ENCODE results near the gene MMP14. TPM values are rescaled to one million over a fixed set of nuclear protein-coding genes. Genes with fewer than 3 reads are reported as not detected.
A peak's percentile ranks its signal among the peaks of the same experiment; 100 is the strongest.

Gene MMP14
- total and polyA plus RNA-seq, 2 of the 13 experiments (the other 11 are each of a cell fraction or from before 2014, with no cell fraction given), result 5.2 to 9.8 TPM

- TF ChIP-seq FOXO1 (CRISPR knock-in tag; IDR thresholded peaks at IDR 0.05) (peak; percentile 74; the same call in 1 of the 2 replicates), RFX1 (IDR thresholded peaks at IDR 0.05) (no peak; the same call in 1 of the 2 replicates), SALL1 (CRISPR knock-in tag; IDR thresholded peaks at IDR 0.05) (peak; percentile 58; the same call in 1 of the 2 replicates), ASH2L (IDR thresholded peaks at IDR 0.05; ENCODE audit: insufficient read length, low read depth, low read length) (no peak), ZNF296 (CRISPR knock-in tag; conservative IDR thresholded peaks at IDR 0.05) (peak; percentile 86; the same call in 1 of the 2 replicates), ARNT2 (CRISPR knock-in tag; IDR thresholded peaks at IDR 0.05; ENCODE audit: low read depth) (no peak), ZKSCAN5 (CRISPR knock-in tag; IDR thresholded peaks at IDR 0.05) (no peak), TARDBP (CRISPR knock-in tag; IDR thresholded peaks at IDR 0.05) (peak; percentile 25; the same call in 1 of the 2 replicates), EZH2 (conservative IDR thresholded peaks at IDR 0.05; ENCODE audit: low read depth, low read length) (no peak), ZMYM4 (CRISPR knock-in tag; IDR thresholded peaks at IDR 0.05) (peak; percentile 58; the same call in 1 of the 2 replicates), PTBP1 (IDR thresholded peaks at IDR 0.05; ENCODE audit: low read depth, low read length, poor library complexity, severe bottlenecking) (no peak), SOX5 (CRISPR knock-in tag; IDR thresholded peaks at IDR 0.05; ENCODE audit: borderline replicate concordance) (no peak), FOXO4 (CRISPR knock-in tag; conservative IDR thresholded peaks at IDR 0.05) (no peak), ZHX1 (CRISPR knock-in tag; IDR thresholded peaks at IDR 0.05; ENCODE audit: low read depth) (no peak), SNRNP70 (IDR thresholded peaks at IDR 0.05; ENCODE audit: low read depth, low read length) (no peak), ZNF207 (IDR thresholded peaks at IDR 0.05; ENCODE audit: borderline replicate concordance) (no peak), ZNF710 (CRISPR knock-in tag; IDR thresholded peaks at IDR 0.05; ENCODE audit: borderline replicate concordance) (no peak), FOXA1 (IDR thresholded peaks at IDR 0.05) (0 out of 2 replicates have a peak, but pooled peaks have one; percentile 2), FOXA1 (CRISPR knock-in tag; IDR thresholded peaks at IDR 0.05) (peak; percentile 41; the same call in 1 of the 2 replicates), BCL3 (CRISPR knock-in tag; IDR thresholded peaks at IDR 0.05) (0 out of 2 replicates have a peak, but pooled peaks have one; percentile 38), SIX1 (CRISPR knock-in tag; IDR thresholded peaks at IDR 0.05; ENCODE audit: borderline replicate concordance) (no peak), SKI (IDR thresholded peaks at IDR 0.05; ENCODE audit: partially characterized antibody) (no peak), DPF2 (CRISPR knock-in tag; IDR thresholded peaks at IDR 0.05; ENCODE audit: borderline replicate concordance, low read depth) (peak; percentile 68)
These were observed 17.0 kb upstream of the MMP14 start (continued) for GRCh38 chr14:22819151-22819988.
